RWPE1 (cell line): ENCODE measurements around the gene PRR23E.

Experiments used
- CTCF ChIA-PET: fragments of 350-600 bp; sonication (Branson Sonifier 250); formaldehyde crosslinking; extraction: SDS; loops from one replicate; lab custom pipeline; 2021; lab: Yijun Ruan, JAX
- POLR2A ChIA-PET: fragments of 400-600 bp; formaldehyde crosslinking; extraction: SDS; loops from one replicate; lab custom pipeline; 2020; ENCODE audit warnings: antibody characterized with exemption; ENCODE audit not compliant: low non-redundant PET; lab: Yijun Ruan, JAX
- DNase-seq: peaks from one replicate; pipeline ENCODE4 v3.0.0; 2012; ENCODE audit warnings: low spot score
- H3K27ac ChIP-seq: fragments of 450-650 bp; 2 replicates; pipeline ENCODE4 v1.5.1; 2017
- TF ChIP-seq, protein P1 (sequence below): fragments of 450-650 bp; conservative IDR thresholded peaks from 2 replicates; pipeline ENCODE4 v1.5.1; 2017; ENCODE audit warnings: low read depth, mild to moderate bottlenecking

PRR23E gene

GRCh38 chr3:127210654-127210943 lies 17.7 kb downstream of the PRR23E start:
- POLR2A ChIA-PET, result no interaction called here
- TF ChIP-seq, protein P1, sequence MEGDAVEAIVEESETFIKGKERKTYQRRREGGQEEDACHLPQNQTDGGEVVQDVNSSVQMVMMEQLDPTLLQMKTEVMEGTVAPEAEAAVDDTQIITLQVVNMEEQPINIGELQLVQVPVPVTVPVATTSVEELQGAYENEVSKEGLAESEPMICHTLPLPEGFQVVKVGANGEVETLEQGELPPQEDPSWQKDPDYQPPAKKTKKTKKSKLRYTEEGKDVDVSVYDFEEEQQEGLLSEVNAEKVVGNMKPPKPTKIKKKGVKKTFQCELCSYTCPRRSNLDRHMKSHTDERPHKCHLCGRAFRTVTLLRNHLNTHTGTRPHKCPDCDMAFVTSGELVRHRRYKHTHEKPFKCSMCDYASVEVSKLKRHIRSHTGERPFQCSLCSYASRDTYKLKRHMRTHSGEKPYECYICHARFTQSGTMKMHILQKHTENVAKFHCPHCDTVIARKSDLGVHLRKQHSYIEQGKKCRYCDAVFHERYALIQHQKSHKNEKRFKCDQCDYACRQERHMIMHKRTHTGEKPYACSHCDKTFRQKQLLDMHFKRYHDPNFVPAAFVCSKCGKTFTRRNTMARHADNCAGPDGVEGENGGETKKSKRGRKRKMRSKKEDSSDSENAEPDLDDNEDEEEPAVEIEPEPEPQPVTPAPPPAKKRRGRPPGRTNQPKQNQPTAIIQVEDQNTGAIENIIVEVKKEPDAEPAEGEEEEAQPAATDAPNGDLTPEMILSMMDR, result no peak
- no peak for DNase-seq
- CTCF ChIA-PET, result interaction anchor here (1.1 kb wide), 1 partner anchor 333 kb away, joined by 3 read pairs; no protein-coding TSS in a partner anchor
- H3K27ac ChIP-seq, result no peak overlapping the region

DNA sequence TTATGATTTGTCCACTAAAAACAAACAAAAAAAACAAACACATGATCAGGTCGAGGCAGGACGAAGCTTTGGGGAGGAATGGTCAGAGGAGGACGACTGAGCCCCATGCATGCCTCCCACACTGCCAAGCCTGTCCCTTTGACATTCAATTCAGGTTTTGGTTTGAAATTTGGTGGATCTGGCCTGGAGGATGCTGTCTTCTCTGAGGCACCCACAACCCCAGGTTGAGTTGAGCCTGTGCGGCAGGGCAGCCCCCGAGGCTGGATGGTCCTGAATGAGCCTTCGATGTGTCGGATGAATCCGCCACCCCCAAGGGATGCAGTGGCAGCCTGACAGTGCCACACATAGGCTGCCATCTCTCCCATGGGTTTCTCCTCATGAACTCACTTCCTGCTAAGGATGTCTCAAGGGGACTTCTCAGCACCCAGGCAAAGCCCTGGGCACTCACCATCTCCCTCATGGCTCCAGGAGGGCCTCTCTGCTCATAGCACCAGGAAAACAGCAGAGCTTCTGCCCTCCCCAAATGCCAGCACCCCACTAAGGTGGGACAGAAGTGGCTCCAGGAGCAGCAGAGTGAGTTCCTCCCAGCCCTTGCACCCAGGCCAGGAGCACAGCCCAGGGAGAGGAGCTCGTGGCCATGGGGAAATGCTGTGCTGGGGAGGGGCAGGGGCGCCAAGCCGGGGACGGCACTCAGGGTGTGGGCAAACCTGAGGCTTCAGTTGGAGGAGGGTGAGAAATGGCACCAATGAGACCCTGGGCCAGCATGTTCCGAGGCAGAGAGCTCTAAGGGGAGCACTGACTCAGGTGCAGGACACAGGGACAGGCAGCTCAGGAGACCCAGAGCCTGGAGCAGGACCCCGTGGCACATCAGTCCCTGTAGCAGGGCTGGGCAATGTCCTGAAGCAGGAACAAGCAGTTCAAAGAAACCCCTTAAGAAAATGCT lies 18.5 kb downstream of the PRR23E start:
- POLR2A ChIA-PET, result no interaction called here
- no peak for DNase-seq
- no peak overlapping the region for H3K27ac ChIP-seq
- CTCF ChIA-PET, result no interaction called here
- TF ChIP-seq, protein P1, result no peak

- POLR2A ChIA-PET, result no interaction called here
- CTCF ChIA-PET, result no interaction called here
- TF ChIP-seq, protein P1, result no peak
- no peak for DNase-seq
- H3K27ac ChIP-seq, result no peak overlapping the region
These were observed 19.3 kb downstream of the PRR23E start for GRCh38 chr3:127212231-127212630.

DNA sequence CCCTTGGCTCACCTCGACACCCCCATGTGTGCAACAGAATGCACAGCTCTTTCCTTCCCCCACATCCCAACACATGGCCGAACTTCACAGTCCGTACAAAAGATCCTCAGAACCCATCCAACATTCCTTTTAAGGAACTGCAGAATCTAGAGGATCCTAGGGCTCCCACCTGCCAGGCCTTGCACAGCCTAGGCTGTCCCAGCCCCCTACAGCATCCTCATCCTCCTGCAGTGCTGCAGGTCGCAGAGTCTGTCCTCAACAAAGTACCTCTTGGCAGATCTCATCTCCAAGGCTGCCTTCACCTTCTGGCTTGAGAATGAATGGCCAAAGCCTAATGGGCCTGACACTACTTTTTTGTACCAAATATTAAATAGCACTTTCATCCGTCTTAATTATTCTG lies 19.8 kb downstream of the PRR23E start:
- no peak overlapping the region for H3K27ac ChIP-seq
- ChIA-PET POLR2A (no interaction called here), CTCF (no interaction called here)
- no peak for DNase-seq
- TF ChIP-seq, protein P1, result no peak

DNA sequence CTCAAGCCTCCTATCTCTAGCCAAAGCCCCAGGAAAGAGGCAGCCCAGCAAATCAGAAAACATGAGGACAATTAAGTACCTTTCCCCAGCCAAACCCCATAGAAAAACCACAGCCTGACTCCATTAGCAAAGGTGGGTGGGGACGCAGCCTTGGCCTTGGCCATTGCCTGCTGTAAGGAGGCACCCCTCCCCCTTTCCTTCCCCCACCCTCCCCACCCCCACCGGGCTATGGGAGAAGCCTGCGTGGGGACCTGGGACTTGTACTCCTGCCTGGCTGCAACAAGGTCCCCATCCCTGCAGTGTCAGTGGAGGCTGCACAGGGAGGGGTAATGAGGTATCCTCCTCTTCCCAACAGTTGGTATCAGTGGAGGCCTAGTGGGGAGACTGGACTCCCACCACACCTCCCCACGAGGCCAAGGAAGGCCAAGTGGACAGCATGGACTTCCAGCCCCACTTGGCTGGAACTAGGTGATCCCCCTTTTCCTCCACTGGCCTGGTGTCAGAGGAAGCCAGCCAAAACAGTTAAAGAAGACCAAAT lies 20.5 kb downstream of the PRR23E start:
- TF ChIP-seq, protein P1, result no peak
- POLR2A ChIA-PET, result no interaction called here
- H3K27ac ChIP-seq, result no peak overlapping the region
- DNase-seq, result no peak
- CTCF ChIA-PET, result no interaction called here

GRCh38 chr3:127214975-127215374 lies 22.0 kb downstream of the PRR23E start:
- CTCF ChIA-PET, result no interaction called here
- POLR2A ChIA-PET, result no interaction called here
- TF ChIP-seq, protein P1, result no peak
- H3K27ac ChIP-seq, result no peak overlapping the region
- DNase-seq, result no peak
